OCI-LY3 (cell line): ENCODE results near the gene CYTH4.

ENCODE experiments used
- EZH2phosphoT487 ChIP-seq: fragments of 200-600 bp; shearing (Covaris generic); IDR thresholded peaks from 2 replicates; pipeline ENCODE4 v1.6.1; 2018; ENCODE audit warnings: antibody characterized with exemption, mixed run types, low read depth
- TF ChIP-seq, protein P1 (sequence below): fragments of 200-600, 300-600 bp; sonication (generic); IDR thresholded peaks from 2 replicates; pipeline ENCODE4 v1.5.1; 2014; ENCODE audit warnings: antibody characterized with exemption, low read length, low read depth

- TF ChIP-seq, protein P1, sequence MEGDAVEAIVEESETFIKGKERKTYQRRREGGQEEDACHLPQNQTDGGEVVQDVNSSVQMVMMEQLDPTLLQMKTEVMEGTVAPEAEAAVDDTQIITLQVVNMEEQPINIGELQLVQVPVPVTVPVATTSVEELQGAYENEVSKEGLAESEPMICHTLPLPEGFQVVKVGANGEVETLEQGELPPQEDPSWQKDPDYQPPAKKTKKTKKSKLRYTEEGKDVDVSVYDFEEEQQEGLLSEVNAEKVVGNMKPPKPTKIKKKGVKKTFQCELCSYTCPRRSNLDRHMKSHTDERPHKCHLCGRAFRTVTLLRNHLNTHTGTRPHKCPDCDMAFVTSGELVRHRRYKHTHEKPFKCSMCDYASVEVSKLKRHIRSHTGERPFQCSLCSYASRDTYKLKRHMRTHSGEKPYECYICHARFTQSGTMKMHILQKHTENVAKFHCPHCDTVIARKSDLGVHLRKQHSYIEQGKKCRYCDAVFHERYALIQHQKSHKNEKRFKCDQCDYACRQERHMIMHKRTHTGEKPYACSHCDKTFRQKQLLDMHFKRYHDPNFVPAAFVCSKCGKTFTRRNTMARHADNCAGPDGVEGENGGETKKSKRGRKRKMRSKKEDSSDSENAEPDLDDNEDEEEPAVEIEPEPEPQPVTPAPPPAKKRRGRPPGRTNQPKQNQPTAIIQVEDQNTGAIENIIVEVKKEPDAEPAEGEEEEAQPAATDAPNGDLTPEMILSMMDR: no peak
- no peak for TF ChIP-seq EZH2phosphoT487
Observed at GRCh38 chr22:37254209-37254866, 28.0 kb upstream of the CYTH4 start.
